HG03460 (cell line): Measurements from ENCODE around the gene DYRK1A.

Source experiments
- ATAC-seq: cut with Tn5 transposase; IDR thresholded peaks from one replicate; pipeline ENCODE4 v1.9.1; 2021; ENCODE audit not compliant: unreplicated experiment

The DYRK1A gene

GRCh38 chr21:37365517-37366481 lies 774 bp upstream of the DYRK1A start:
- peak; percentile 27 for ATAC-seq

DNA sequence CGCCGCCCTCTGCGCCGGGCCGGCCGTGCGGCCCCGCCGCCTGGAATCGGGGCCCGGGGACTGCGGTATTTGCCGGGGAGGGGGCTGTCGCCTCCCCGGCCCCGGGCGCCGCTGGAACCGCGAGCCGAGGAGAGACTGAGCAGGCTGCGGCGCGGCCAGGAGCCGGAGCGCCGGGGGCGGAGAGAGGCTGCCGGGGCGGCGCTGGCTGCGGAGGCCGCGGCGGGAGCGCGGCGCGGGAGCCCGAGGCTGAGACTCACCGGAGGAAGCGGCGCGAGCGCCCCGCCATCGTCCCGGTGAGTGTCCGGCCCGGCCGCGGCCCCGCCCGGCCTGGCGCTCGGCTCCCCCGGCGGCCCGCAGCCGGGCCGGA lies 746 bp downstream of the DYRK1A start:
- no peak for ATAC-seq

- peak; percentile 27 for ATAC-seq
Measured at GRCh38 chr21:37367703-37368540, 1.3 kb downstream of the DYRK1A start.

GRCh38 chr21:37368541-37369279 lies 2.1 kb downstream of the DYRK1A start:
- no peak for ATAC-seq

DNA sequence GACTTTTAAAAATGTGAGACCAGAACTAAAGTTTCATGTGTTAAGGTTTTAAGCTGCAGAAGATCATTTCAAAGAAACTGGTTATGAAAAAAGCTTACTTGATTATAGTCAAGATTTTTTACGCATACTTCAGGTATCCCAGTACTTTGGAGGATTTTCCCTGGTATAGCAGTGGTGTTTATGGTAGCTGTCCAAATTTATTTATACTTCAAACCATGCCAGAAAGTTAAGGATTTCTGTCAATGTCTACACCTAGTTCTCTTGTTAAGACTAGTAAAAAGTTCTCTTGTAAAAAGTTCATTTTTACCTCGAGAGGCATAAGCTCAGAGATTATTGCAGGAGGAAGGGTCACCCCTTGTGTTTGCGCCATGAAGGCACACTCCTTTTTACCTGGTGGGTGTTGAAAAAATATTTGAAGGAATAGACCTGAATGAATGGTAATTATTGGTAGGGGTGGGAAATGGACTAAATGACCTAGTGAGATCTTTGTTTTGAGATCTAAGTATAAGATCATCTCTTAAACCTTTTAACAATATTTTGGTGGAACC lies 2.8 kb downstream of the DYRK1A start:
- ATAC-seq, result no peak

- ATAC-seq, result no peak
Measured at GRCh38 chr21:37370152-37371040, 3.8 kb downstream of the DYRK1A start.

DNA sequence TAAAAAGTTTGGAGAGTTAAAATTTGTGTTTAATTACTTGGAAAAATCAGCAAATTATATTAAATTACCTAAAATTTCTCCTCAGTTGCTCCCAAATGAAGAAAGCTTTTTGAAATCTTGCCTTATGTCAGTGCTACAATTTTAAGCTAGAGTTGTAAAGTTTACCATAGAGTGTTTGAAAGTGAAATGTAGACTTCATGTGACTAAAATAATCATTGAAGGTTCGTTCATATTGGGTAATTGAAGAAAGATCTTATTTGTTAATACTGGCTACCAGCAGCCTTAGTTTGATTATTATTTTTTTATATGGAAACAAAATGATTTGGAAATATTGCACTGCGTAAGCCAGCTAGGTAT lies 4.4 kb downstream of the DYRK1A start:
- no peak for ATAC-seq

- no peak for ATAC-seq
Measured at GRCh38 chr21:37372127-37372731, 5.7 kb downstream of the DYRK1A start.

DNA sequence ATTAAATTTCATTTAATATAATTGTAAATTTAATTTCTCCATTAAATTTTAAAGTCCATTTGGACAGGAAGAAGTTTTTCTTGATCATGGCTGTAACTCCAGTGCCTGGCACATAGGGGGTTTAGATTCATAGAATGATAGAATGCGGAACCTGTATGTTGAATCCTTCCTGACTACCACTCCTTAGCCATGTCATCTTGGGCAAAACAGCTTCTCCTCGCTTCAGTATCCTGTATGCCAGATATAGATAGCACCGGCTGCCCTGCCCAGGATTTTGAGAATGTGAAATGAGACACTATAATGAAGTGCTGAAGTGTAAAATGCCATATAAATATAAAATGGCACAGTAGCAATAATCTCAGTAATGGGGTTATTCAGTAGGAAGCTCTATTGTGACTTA lies 6.4 kb downstream of the DYRK1A start:
- ATAC-seq, result no peak

- no peak for ATAC-seq
Measured at GRCh38 chr21:37373539-37373938, 7.0 kb downstream of the DYRK1A start.

GRCh38 chr21:37374027-37374426 lies 7.5 kb downstream of the DYRK1A start:
- ATAC-seq, result no peak

- no peak for ATAC-seq
Measured at GRCh38 chr21:37375866-37376574, 9.4 kb downstream of the DYRK1A start.

GRCh38 chr21:37378700-37379139 lies 12.1 kb downstream of the DYRK1A start:
- no peak for ATAC-seq

GRCh38 chr21:37380349-37381323 lies 14.1 kb downstream of the DYRK1A start:
- no peak for ATAC-seq

- ATAC-seq, result no peak
Measured at GRCh38 chr21:37381883-37382585, 15.5 kb downstream of the DYRK1A start.

GRCh38 chr21:37383086-37383485 lies 16.5 kb downstream of the DYRK1A start:
- ATAC-seq, result no peak

DNA sequence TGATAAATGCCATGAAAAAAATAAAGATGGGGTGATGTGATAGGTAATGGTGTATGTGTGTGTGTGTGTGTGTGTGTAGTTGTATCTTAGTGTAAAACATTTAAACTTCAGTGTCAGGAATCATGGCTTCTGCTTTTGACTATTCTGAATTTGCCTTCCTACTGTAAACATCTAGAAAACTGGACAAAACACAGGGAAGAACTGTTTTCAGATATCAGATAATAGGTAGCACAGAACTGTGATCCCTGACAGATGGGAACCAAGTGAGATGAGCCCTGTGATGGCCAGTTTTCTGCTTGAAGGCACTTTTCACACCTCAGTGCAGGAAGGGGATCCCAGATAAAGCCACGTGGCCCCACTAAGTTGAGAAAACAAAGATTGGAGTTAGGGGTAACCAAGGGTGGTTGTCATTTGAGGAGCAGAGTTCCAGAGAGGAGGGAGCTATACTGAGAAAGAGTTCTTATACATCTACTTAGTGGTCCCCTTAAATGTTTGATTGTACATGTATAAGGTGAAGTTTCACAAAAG lies 17.3 kb downstream of the DYRK1A start:
- no peak for ATAC-seq
